GM19455 (cell line): ENCODE results near the gene KCNIP4.

Experiments
- ATAC-seq: cut with Tn5 transposase; IDR thresholded peaks from one replicate; pipeline ENCODE4 v1.9.1; 2021; ENCODE audit not compliant: unreplicated experiment

KCNIP4 gene

DNA sequence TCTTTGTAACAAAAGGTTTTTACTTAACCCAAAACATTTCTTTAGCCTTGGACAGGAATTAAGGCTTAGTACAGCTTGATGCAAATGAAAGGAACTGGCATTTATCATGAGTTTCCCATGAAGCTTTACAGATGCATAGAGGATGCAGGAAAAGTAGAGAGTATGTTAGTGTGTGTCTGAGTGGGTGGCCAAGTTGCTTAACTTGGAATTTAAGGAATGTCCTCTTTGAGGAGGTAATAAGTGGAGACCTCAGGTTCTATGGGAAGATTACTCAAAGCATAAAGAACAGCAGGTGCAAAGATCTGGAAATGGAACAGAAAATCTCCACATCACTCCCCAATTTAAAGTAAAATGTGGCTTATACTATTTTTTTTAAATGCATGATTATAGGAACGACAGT, 457.9 kb downstream of the KCNIP4 start:
- ATAC-seq: no peak

DNA sequence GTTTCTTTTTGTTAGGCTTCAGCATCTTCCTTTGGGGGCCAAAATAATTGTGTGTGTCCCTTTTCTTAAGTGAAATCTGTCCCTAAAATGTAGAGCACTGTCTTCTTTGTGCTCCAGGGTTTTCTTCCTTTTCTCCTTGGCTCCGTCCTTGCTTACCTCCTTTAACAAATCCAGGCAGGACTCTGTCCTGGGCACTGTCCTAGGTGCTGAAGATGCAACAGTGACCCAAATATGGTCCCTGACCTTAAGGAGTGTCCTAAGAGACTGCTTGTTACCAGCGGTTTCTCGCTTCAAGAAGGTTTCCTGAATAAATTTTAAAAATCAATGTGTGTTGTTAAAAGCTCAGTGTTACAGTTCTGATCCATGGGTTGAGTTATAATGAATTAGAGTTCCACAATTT, 471.8 kb downstream of the KCNIP4 start:
- ATAC-seq: no peak

DNA sequence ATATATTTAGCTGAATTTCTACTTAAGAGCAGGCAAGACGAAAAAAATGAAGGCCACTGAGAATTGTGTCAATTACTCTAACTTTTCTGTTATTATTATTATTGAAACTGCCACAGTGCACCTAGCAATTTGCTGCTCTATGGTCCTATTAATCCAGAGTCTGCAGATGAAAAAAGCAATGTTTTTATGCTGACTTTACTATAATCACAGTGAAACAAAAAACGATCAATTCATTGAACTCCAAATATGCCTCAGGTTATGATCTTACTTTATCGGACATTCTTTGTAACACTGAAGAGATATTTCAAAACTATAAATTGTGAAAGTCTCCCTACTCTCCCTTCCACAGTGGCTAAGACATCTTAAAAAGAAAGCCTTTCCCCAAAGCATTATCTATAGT, 474.4 kb downstream of the KCNIP4 start:
- no peak for ATAC-seq

DNA sequence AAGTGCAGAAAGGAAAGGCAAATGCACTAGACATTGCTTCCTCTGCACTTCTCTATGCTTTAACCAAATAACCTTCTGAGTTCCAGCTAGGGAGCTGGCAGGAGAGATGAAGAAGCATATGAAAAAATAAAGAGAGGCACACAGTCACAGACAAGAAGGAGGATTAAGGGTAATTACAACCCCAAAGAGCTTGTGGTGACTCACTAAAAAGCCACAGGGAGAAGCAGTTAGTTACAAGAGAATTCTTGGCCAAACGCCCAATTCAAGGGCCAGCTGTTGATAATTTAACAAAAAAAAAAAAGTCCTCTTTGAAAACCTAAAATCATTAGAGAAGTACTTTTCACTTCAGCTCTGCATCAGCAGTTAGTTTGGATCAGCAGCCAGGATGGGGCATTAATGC, 478.0 kb downstream of the KCNIP4 start:
- ATAC-seq: no peak

DNA sequence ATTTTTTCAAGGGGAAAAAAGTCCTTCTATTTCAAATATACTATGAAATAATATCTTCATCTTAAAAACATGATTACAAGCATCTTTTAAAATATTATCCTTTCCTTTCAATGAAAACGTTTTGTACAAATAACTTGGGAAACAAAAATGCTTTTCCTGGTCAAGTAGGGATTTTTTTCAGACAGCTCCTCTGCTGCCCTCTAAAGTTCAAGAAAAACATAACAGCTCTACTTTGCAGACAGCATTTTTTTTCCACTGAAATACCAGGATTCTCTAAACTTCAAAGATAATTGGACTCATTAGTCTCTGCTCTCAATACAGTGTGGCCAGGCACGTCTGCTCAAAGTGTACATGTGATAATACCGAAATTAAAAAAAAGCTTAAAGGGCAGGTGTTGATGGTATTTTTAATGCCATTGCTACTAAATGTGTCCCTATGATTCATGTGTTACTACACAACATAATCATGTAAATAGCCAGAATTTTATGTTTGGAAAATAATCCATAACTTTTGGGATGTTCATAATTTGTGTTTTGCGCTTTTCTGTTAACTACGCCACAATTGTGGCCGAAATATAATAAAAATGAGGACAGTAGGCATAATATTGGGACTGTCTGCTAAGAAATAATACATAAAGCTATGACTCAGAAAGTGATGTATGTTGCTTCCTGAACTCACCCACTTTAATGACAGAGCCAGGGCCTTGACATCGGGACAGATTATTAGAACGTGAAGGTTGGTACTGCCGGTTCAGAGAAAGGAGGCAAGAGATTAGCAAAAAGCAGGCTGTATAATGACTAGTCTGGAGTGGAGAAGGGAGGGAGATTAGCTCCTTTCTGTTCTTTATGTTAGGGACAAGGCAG, 478.9 kb downstream of the KCNIP4 start:
- ATAC-seq: no peak

DNA sequence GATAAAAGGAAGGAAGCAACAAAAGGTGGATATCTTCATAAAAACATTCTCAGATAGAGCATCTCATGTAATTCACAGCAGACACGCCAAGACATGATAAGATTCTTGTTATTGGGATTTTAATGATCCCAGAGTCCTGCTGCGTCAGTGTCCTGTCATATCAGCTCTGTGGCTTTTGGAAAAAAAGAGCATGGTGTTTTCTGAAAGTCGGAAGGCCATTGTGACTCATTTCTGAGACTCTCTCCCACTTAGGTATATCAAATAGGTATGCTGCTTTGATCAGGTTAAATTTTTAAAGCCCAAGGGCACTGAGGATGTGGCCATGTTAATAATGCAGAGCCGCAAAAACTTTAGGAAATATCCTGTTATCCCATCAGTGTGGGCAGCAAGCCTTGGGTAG, 481.0 kb downstream of the KCNIP4 start:
- no peak for ATAC-seq

DNA sequence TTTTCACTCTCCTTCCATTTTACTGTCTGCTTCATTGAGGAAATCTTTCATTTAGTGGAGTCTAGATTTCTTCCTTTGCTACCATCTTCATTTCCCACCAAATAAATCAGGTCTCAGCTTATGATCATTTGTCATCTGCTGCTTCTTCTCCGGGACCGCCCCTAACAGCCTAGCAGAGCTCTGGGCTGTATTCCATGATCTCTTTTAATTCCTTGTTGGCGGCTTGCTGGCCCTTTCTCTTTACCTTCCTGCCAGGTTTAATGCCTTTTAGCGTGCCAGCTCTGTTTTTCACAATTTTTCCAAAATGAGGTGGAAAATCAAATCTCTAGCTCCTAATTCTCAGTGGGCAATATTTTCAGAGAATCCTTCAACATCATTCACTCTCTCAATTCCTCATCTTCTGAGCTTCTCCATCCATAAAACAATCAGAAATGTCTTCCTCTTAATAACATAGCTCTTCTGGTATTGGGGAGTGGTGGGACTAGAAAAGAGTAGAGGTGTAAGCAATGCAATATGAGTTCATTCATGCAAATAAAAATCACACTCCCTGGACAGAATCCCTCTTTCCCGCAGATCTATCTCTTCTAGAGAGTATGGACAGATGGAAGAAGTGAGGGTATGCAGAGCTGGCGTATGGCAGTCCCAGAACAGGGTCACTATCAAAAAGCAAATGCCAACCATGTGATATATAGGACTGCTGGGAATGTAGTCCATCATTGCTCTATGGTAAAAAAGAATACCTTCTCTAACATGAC, 491.3 kb downstream of the KCNIP4 start:
- no peak for ATAC-seq

DNA sequence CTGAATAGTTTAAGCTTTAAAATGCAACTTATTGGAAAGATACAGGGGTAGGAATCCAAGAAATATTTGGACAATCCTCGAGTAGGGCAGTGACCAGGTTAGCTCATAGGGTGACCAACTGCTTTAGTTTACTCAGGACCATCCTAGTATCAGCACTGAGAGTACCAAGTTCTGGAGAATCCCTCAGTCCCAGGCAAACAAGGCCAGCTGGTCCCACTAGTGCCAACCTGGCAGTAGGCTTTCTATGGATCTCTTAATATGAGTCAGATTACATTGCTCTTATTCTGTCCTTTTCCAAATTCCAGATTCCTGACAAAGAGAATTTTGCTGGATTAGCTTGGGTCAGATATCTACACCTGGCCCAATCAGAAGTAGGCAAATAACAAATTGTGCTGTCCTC, 493.7 kb downstream of the KCNIP4 start:
- no peak for ATAC-seq

DNA sequence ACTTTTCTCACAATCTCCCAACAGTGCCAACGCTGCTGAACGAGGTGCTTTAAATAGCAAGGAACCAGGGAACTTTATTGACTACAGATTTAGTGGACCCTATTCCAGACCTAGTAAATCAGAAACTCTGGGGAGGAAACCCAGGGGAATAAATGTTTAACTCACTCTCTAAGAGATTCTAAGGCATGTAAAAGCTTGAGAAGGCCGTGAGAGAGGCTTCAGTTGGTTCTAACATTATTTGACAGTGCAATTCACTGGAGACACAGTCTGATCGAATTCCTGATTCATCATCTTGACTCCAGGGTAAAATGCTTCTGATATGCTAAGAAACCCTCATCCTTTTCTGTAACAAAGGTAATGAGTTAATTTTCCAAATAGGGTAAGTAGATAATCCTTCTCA, 494.4 kb downstream of the KCNIP4 start:
- no peak for ATAC-seq

DNA sequence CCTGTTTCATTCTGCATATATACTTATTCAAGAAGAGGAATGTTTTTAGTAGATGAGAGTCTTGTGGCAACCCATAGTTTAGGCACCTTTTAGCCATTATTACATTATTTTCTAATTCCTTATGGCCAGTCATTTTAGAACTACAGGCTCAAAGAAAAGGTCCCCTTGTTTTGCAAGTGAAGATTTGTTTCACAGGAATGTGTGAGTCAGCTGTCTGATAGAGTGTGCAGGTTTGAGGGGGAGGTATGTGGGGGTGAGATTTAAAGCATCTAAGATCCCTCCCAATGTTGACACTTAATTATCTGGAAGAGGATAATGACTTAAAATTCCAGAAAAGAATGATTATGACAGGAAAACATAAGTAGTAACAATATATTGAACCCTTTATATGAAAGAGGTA, 495.6 kb downstream of the KCNIP4 start:
- ATAC-seq: no peak

DNA sequence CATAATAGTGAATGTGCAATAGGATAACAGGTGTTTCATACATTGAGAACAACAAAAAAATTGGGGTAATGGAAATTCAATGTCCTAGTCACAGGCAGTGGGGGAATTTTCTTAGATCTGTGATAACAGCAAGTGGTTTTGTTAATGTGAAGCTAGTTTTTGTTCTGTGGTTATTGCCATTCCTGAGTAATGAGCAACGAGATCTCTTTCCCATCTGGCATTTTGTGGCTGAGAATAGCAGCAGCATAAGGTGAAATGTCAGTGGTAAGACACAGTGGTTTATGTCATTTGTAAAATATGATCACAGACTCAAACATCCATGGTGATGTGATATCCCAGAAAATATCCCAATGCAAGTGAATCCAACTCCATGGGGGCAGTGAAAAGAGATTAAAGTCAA, 497.5 kb downstream of the KCNIP4 start:
- ATAC-seq: no peak

DNA sequence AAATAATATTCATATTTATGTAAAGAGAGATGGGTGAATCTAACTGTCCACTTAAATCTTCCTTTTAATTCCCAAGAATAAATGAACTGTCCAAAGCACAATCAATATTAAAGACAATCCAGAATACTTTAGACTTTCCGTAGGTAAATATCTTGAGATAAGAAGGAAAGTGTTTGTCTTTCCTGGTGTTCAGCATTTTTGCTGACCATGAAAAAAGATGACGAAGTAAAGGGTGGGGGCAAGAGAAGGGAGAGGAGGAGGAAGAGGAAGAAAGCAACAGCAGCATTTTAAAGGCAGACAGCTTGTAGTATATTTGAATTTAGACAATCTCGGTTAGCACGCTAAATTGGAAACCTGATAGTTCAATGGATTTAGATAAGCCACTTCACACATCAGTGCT, 498.2 kb downstream of the KCNIP4 start:
- no peak for ATAC-seq

DNA sequence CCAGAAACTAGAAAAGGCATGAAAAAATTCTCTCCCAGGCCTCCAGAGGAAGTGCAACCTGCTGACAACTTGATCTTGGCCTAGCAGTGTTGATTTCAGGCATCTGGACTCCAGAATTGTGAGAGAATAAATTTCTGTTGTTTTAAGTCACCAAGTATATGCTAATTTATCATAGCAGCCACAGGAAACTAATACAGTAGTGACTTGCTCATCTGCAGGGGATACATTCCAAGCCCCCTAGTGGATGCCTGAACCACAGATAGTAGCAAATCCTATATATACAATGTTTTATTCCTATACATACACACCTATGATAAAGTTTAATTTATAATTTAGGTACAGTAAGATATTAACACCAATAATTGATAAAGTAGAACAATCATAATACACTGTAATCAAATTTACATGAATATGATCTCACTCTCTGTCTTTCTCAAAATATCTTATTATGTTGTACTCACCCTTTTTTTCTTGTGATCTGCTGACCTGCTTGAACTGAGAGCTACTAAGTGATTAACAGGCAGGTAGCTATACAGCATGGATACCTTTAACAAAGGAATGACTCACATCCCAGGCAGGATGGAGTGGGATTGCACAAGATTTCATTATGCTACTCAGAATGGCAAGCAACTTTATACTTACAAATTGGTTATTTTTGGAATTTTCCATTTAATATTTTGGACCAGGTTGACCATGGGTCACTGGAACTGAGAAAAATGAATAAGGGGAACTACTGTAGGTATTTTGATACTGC, 501.1 kb downstream of the KCNIP4 start:
- ATAC-seq: no peak

DNA sequence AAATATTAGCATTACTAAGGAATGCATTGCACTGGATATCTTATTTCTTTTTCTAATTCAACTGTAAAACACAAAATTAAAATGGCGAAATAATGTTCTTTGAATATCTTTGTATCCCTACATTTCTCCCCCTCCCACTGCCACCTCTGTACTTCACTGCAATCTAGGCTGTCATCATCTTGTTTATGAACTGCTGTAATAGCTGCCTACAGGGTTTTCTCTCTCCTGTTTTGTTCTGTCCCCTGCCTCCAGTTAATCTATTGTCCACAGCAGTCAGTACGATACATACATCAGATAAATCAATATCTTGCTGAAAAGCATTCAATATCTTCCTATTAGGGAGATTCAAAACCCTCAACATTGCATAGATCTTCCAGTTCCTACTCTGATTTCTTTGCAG, 528.4 kb downstream of the KCNIP4 start:
- ATAC-seq: no peak

DNA sequence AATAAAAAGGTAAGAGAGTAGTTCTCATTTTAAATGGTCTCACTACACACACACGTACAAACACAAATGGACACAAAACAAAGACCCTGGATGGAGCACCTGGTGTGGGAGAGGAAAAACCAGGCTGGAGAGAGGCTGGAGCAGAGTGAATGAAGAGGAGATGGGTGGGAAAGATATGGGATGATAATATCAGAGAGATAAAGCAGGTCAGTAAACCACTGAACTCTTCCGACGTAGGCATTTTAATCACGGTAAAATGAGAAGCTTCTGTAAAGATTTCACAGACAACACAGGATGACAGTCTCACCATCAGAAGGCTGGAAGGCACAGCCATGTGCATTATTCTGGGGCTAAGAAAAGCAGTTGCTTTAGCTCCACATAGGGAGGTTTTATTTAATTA, 532.8 kb downstream of the KCNIP4 start:
- no peak for ATAC-seq

DNA sequence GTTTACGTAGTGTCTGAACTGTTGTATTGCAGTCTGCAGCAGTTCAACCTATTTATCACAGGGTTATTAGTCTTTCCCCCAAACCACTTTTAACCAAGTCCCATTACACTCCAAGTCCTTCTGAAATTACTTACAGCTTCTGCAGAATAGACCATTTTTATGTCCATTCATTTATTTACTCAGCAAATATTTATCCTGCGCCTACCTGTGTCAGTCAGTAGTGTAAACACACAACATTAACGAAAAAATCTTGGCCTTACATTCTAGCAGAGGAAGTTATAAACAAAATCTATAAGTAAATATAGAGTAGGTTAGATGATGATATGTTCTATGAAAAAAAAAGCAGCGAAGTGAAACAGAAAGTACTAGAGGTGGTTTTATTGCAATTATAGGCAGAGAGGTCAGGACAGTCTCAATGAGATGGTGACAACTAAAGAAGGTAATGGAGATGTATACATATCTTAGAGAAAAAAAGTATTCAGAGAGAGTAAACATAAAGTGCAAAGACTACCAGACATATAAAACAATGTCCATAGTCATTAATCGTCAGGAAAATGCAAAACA, 534.7 kb downstream of the KCNIP4 start:
- ATAC-seq: no peak

DNA sequence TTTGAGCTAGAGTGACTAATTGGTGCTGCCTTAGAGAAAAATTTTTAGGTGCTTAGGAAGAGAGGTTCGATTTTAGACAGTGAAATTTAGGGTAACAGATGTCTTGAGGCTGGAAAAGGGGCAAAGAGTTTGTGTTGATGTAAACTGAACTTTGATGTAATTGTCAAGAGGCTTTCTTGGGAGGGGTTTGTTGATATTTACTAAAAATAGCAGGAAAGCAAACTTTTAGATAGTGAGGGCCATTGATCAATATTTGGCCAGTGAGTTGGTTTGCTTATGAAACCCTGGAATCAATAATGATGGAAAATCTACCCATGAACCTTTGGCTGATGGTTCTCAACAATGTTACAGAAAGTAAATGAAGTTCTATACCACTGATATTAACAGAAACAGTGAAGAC, 537.5 kb downstream of the KCNIP4 start:
- ATAC-seq: no peak

DNA sequence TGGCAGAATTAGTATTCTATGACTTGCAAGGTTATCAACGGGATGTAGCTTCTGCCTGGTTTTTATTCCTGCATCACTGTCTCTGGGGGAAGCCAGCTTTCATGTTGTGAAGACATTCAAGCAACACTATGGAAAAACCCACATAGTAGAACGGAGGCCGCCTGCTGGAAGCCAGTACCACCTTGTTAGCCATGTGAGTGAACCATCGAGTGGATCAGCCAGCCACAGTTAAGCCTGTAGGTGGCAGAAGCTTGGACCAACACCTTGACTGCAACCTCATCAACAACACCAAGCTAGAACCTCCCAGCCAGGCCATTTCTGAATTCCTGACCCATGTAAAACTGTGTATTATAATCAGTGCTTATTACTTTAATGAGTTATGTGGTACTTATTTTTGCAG, 538.2 kb downstream of the KCNIP4 start:
- no peak for ATAC-seq

DNA sequence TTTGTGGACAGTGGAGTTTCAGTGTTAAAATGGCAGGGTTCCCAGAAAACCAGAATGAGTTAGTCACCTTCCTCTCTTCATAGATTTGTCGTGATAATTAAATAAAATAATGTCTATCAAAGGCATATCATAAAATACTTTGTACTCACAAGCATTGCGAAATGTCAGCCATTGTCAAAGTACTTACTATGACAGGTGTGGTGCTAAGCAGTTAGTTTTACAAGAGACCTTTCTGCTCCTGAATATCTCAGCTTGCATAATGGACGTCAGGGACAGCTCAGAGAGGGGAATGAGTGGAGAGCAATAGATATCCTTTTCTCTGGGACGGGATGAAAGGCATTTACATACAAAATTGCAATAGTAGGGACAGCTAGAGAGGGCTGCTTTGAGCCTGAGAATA, 560.9 kb downstream of the KCNIP4 start:
- ATAC-seq: no peak

DNA sequence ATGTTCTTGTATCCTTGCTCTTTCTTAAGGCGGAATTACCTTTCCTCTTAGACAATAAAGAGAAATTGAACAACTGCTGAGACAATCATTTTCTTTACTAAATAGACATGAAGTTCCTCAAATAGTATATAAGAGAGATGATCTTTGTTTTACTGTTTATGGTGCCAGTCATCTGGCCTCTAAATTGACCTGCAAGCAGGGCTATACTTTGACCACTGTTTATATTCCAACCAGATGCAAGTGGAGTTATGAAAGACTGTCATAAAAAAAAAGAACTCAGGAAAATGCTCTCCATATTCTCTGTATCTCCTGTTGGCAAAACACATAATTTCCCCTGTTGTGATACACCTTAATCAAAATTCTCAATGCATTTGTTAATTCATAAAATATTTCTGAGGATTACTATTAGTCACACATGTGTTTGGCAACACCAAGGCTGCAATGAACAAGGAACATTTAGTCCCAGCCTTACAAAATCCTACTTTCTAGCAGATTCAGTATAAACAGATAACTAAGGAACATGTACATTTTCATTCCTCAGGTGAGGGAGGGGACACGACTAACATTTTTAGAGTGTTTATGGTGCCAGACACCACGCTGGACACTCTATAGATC, 562.3 kb downstream of the KCNIP4 start:
- ATAC-seq: no peak

DNA sequence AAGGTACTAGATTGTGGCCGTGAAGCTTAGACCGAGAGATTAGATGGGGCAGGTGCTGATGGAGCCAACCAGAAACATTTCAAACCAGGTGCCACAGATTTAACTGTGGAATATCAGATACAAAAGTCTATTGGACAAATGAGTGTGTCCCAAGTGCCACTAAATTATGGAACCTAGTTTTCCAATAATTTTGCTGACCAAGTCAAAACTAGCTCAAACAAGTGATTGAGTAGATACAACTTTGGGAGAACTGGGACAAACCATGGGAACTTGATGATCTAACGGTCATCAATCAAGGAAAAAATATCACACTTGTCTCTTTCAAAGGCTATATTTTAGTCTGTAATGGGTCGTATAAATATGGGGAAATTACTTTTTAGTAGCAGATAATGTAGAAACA, 562.9 kb downstream of the KCNIP4 start:
- no peak for ATAC-seq
